OCI-LY1 (cell line): Measurements from ENCODE around the gene LRRC4.

Source experiments
- H2AFZ ChIP-seq: fragments of 200-600 bp; sonication (generic), shearing (Covaris generic); 2 replicates; pipeline ENCODE4 v1.6.0; 2014; ENCODE audit warnings: antibody characterized with exemption, mild to moderate bottlenecking, low read length
- H3F3A ChIP-seq: fragments of 200-600 bp; sonication (generic), shearing (Covaris generic); 2 replicates; pipeline ENCODE4 v1.6.0; 2014; ENCODE audit warnings: mild to moderate bottlenecking, antibody characterized with exemption, low read length, moderate library complexity; ENCODE audit not compliant: insufficient read depth
- H3K27ac ChIP-seq: fragments of 200-600 bp; sonication (generic); 2 replicates; pipeline ENCODE4 v1.5.1; 2014; ENCODE audit warnings: low read length, mixed run types, mild to moderate bottlenecking, low read depth; ENCODE audit not compliant: poor library complexity, severe bottlenecking
- H3K27me3 ChIP-seq: fragments of 200-600 bp; sonication (generic); 2 replicates; pipeline ENCODE4 v1.6.0; 2014; ENCODE audit warnings: antibody characterized with exemption, mild to moderate bottlenecking, low read length, moderate library complexity; ENCODE audit not compliant: insufficient read depth
- H3K36me3 ChIP-seq: fragments of 200-600 bp; sonication (generic); 2 replicates; pipeline ENCODE4 v1.6.1; 2014; ENCODE audit warnings: mild to moderate bottlenecking, antibody characterized with exemption, low read length, moderate library complexity, mixed read lengths; ENCODE audit not compliant: insufficient read depth
- H3K4me1 ChIP-seq: fragments of 200-600 bp; sonication (generic); 2 replicates; pipeline ENCODE4 v1.5.1; 2014; ENCODE audit warnings: mild to moderate bottlenecking, low read length, moderate library complexity; ENCODE audit not compliant: insufficient read depth, severe bottlenecking
- H3K4me2 ChIP-seq: fragments of 200-600 bp; sonication (generic), shearing (Covaris generic); 2 replicates; pipeline ENCODE4 v1.6.1; 2014; ENCODE audit warnings: low read length
- H3K4me3 ChIP-seq: fragments of 200-600 bp; sonication (generic); 2 replicates; pipeline ENCODE4 v1.5.1; 2014; ENCODE audit warnings: low read length, low read depth, mild to moderate bottlenecking, mixed read lengths; ENCODE audit not compliant: poor library complexity, severe bottlenecking
- H3K79me2 ChIP-seq: fragments of 200-600 bp; shearing (Covaris generic); 2 replicates; pipeline ENCODE4 v1.6.1; 2016; ENCODE audit warnings: mixed run types, low read length, mixed read lengths; ENCODE audit not compliant: insufficient read depth
- H3K9ac ChIP-seq: fragments of 200-600 bp; sonication (generic), shearing (Covaris generic); 2 replicates; pipeline ENCODE4 v1.6.1; 2014; ENCODE audit warnings: mild to moderate bottlenecking, low read length, mixed read lengths
- H3K9me2 ChIP-seq: fragments of 200-600 bp; sonication (generic), shearing (Covaris generic); 2 replicates; pipeline ENCODE4 v1.6.1; 2014; ENCODE audit warnings: low read depth, mild to moderate bottlenecking, low read length, mixed read lengths
- H3K9me3 ChIP-seq: fragments of 200-600 bp; shearing (Covaris generic); 2 replicates; pipeline ENCODE4 v1.6.1; 2014; ENCODE audit warnings: low read length, mixed read lengths
- H4K20me1 ChIP-seq: fragments of 200-600 bp; sonication (generic), shearing (Covaris generic); 2 replicates; pipeline ENCODE4 v1.6.0; 2016; ENCODE audit warnings: mild to moderate bottlenecking, low read length; ENCODE audit not compliant: insufficient read depth
- EZH2 ChIP-seq: fragments of 200-600 bp; sonication (generic), shearing (Covaris generic); IDR thresholded peaks from 2 replicates; pipeline ENCODE4 v1.8.0; 2017; ENCODE audit warnings: borderline replicate concordance, mixed run types, mild to moderate bottlenecking, antibody characterized with exemption, low read length, moderate library complexity, mixed read lengths
- TF ChIP-seq, protein P1 (sequence below): fragments of 200-600 bp; sonication (generic), shearing (Covaris generic); IDR thresholded peaks from 2 replicates; pipeline ENCODE4 v1.5.1; 2017; ENCODE audit warnings: mild to moderate bottlenecking, antibody characterized with exemption, low read length, moderate library complexity, mixed read lengths

Gene LRRC4

GRCh38 chr7:127980901-127981300, 50.3 kb downstream of the LRRC4 start:
- H3K79me2 ChIP-seq = no peaks in the 10 kb centered on the region
- H3K4me2 ChIP-seq = no peak overlapping the region
- H3K9me2 ChIP-seq = no peaks in the 10 kb centered on the region
- H3K27me3 ChIP-seq = no peaks in the 10 kb centered on the region
- no peak for TF ChIP-seq EZH2
- TF ChIP-seq, protein P1, sequence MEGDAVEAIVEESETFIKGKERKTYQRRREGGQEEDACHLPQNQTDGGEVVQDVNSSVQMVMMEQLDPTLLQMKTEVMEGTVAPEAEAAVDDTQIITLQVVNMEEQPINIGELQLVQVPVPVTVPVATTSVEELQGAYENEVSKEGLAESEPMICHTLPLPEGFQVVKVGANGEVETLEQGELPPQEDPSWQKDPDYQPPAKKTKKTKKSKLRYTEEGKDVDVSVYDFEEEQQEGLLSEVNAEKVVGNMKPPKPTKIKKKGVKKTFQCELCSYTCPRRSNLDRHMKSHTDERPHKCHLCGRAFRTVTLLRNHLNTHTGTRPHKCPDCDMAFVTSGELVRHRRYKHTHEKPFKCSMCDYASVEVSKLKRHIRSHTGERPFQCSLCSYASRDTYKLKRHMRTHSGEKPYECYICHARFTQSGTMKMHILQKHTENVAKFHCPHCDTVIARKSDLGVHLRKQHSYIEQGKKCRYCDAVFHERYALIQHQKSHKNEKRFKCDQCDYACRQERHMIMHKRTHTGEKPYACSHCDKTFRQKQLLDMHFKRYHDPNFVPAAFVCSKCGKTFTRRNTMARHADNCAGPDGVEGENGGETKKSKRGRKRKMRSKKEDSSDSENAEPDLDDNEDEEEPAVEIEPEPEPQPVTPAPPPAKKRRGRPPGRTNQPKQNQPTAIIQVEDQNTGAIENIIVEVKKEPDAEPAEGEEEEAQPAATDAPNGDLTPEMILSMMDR = no peak
- H3K27ac ChIP-seq = no peak overlapping the region
- peaks cover 16% of the 10 kb centered on the region for H3K9me3 ChIP-seq
- no peak overlapping the region for H2AFZ ChIP-seq
- peaks cover 45% of the 10 kb centered on the region for H3K36me3 ChIP-seq
- H3K4me3 ChIP-seq = no peak overlapping the region
- no peaks in the 10 kb centered on the region for H4K20me1 ChIP-seq
- H3F3A ChIP-seq = peaks cover 5% of the 10 kb centered on the region; the same call in 1 of the 2 replicates
- no peak overlapping the region for H3K9ac ChIP-seq
- H3K4me1 ChIP-seq = no peaks in the 10 kb centered on the region

DNA sequence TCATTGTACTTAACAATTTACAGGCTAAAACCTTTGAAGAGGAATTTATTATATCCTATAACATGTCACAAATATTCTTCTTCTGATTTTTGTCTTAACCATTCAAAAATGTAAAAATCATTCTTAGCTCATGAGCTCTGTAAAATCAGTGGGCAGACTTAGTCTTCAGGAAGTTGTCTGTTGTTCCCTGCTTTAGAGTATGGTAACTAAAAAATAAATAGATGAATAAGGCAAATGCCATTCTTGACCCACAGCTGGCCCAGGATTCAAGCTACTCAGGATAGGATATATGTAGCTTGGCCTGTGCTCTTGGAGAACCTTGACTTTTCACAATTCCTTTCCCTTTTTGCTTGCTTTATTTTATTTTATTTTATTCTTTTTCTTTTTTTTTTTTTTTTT, 51.5 kb downstream of the LRRC4 start:
- peaks cover 16% of the 10 kb centered on the region for H3K9me3 ChIP-seq
- no peak overlapping the region for H3K27ac ChIP-seq
- H3K4me2 ChIP-seq = no peak overlapping the region
- H3K27me3 ChIP-seq = no peaks in the 10 kb centered on the region
- H3K36me3 ChIP-seq = peaks cover 46% of the 10 kb centered on the region
- H3F3A ChIP-seq = peaks cover 5% of the 10 kb centered on the region; the same call in 1 of the 2 replicates
- H3K79me2 ChIP-seq = no peaks in the 10 kb centered on the region
- H3K9me2 ChIP-seq = no peaks in the 10 kb centered on the region
- H3K4me3 ChIP-seq = no peak overlapping the region
- H3K9ac ChIP-seq = no peak overlapping the region
- no peaks in the 10 kb centered on the region for H3K4me1 ChIP-seq
- H2AFZ ChIP-seq = no peak overlapping the region
- TF ChIP-seq EZH2 = no peak
- TF ChIP-seq, protein P1 = no peak
- H4K20me1 ChIP-seq = no peaks in the 10 kb centered on the region

- Histone ChIP-seq H3K4me1 (no peaks in the 10 kb centered on the region), H3K4me3 (no peak overlapping the region), H3K9me2 (no peaks in the 10 kb centered on the region), H3K9ac (no peak overlapping the region), H3K9me3 (peaks cover 16% of the 10 kb centered on the region), H3K36me3 (peaks cover 46% of the 10 kb centered on the region), H3F3A (peaks cover 5% of the 10 kb centered on the region; the same call in 1 of the 2 replicates), H2AFZ (no peak overlapping the region), H3K27me3 (no peaks in the 10 kb centered on the region), H3K79me2 (no peaks in the 10 kb centered on the region), H3K4me2 (no peak overlapping the region), H3K27ac (no peak overlapping the region), H4K20me1 (no peaks in the 10 kb centered on the region)
- TF ChIP-seq, protein P1 = no peak
- no peak for TF ChIP-seq EZH2
Observed at GRCh38 chr7:127979113-127979727, 52.0 kb downstream of the LRRC4 start.
